Dendritic cell treated with granulocyte-macrophage colony-stimulating factor and Interleukin-4, amounts not matched to agents 40 ng/mL and 50 ng/mL, for 4 days (primary cell): ENCODE measurements around the gene DTX4.

Experiments
- H3K27ac Mint-ChIP-seq: one replicate; pipeline ENCODE4 v1.8.0; 2022; ENCODE audit warnings: mild to moderate bottlenecking, mixed read lengths
- H3K27me3 Mint-ChIP-seq: one replicate; pipeline ENCODE4 v1.8.0; 2022; ENCODE audit warnings: mild to moderate bottlenecking, mixed read lengths
- H3K36me3 Mint-ChIP-seq: one replicate; pipeline ENCODE4 v1.8.0; 2022; ENCODE audit warnings: low read depth, mixed read lengths
- H3K4me1 Mint-ChIP-seq: one replicate; pipeline ENCODE4 v1.8.0; 2022; ENCODE audit warnings: low read depth, mixed read lengths
- H3K4me3 Mint-ChIP-seq: one replicate; pipeline ENCODE4 v1.8.0; 2022; ENCODE audit warnings: mild to moderate bottlenecking, moderate library complexity, mixed read lengths
- H3K9me3 Mint-ChIP-seq: one replicate; pipeline ENCODE4 v1.8.0; 2022; ENCODE audit warnings: mixed read lengths
- intact Hi-C: fragments of 100-400 bp; cut with micrococcal nuclease; formaldehyde crosslinking; loops from one replicate; pipeline ENCODE4 v1.15.0; 2022

The DTX4 gene

GRCh38 chr11:59192446-59193020 lies 20.6 kb downstream of the DTX4 start:
- Mint-ChIP-seq H3K4me1 (peaks cover 29% of the 10 kb centered on the region), H3K27ac (no peak overlapping the region), H3K27me3 (peaks cover 10% of the 10 kb centered on the region), H3K36me3 (peaks cover 21% of the 10 kb centered on the region), H3K9me3 (no peaks in the 10 kb centered on the region), H3K4me3 (no peak overlapping the region)
- intact Hi-C loops, result no loop called here

GRCh38 chr11:59193587-59194130 lies 21.7 kb downstream of the DTX4 start:
- no peak overlapping the region for H3K4me3 Mint-ChIP-seq
- H3K36me3 Mint-ChIP-seq, result peaks cover 24% of the 10 kb centered on the region
- H3K27ac Mint-ChIP-seq, result no peak overlapping the region
- peaks cover 20% of the 10 kb centered on the region for H3K27me3 Mint-ChIP-seq
- H3K9me3 Mint-ChIP-seq, result no peaks in the 10 kb centered on the region
- intact Hi-C loops, result no loop called here
- peaks cover 24% of the 10 kb centered on the region for H3K4me1 Mint-ChIP-seq

GRCh38 chr11:59195586-59195985 lies 23.7 kb downstream of the DTX4 start:
- no peak overlapping the region for H3K27ac Mint-ChIP-seq
- peaks cover 22% of the 10 kb centered on the region for H3K27me3 Mint-ChIP-seq
- no peaks in the 10 kb centered on the region for H3K9me3 Mint-ChIP-seq
- intact Hi-C loops, result no loop called here
- H3K4me3 Mint-ChIP-seq, result no peak overlapping the region
- peaks cover 19% of the 10 kb centered on the region for H3K36me3 Mint-ChIP-seq
- peaks cover 22% of the 10 kb centered on the region for H3K4me1 Mint-ChIP-seq

- no peaks in the 10 kb centered on the region for H3K9me3 Mint-ChIP-seq
- H3K4me3 Mint-ChIP-seq, result no peak overlapping the region
- H3K27me3 Mint-ChIP-seq, result peaks cover 20% of the 10 kb centered on the region
- H3K4me1 Mint-ChIP-seq, result peaks cover 33% of the 10 kb centered on the region
- intact Hi-C loops, result no loop called here
- H3K36me3 Mint-ChIP-seq, result peaks cover 28% of the 10 kb centered on the region
- H3K27ac Mint-ChIP-seq, result no peak overlapping the region
Observed at GRCh38 chr11:59196777-59197176, 24.8 kb downstream of the DTX4 start.

- intact Hi-C loops, result no loop called here
- H3K36me3 Mint-ChIP-seq, result peaks cover 37% of the 10 kb centered on the region
- no peak overlapping the region for H3K27ac Mint-ChIP-seq
- H3K4me3 Mint-ChIP-seq, result no peak overlapping the region
- peaks cover 20% of the 10 kb centered on the region for H3K27me3 Mint-ChIP-seq
- peaks cover 41% of the 10 kb centered on the region for H3K4me1 Mint-ChIP-seq
- H3K9me3 Mint-ChIP-seq, result no peaks in the 10 kb centered on the region
Observed at GRCh38 chr11:59197991-59198390, 26.1 kb downstream of the DTX4 start.

GRCh38 chr11:59198726-59199125 lies 26.8 kb downstream of the DTX4 start:
- H3K4me1 Mint-ChIP-seq, result peaks cover 41% of the 10 kb centered on the region
- no peaks in the 10 kb centered on the region for H3K9me3 Mint-ChIP-seq
- intact Hi-C loops, result no loop called here
- H3K27me3 Mint-ChIP-seq, result peaks cover 20% of the 10 kb centered on the region
- no peak overlapping the region for H3K27ac Mint-ChIP-seq
- peaks cover 39% of the 10 kb centered on the region for H3K36me3 Mint-ChIP-seq
- H3K4me3 Mint-ChIP-seq, result no peak overlapping the region

GRCh38 chr11:59199546-59200422 lies 27.9 kb downstream of the DTX4 start:
- peaks cover 20% of the 10 kb centered on the region for H3K27me3 Mint-ChIP-seq
- no peaks in the 10 kb centered on the region for H3K9me3 Mint-ChIP-seq
- intact Hi-C loops, result no loop called here
- H3K4me3 Mint-ChIP-seq, result no peak overlapping the region
- no peak overlapping the region for H3K27ac Mint-ChIP-seq
- H3K36me3 Mint-ChIP-seq, result peaks cover 50% of the 10 kb centered on the region
- peaks cover 47% of the 10 kb centered on the region for H3K4me1 Mint-ChIP-seq

- no peak overlapping the region for H3K27ac Mint-ChIP-seq
- H3K9me3 Mint-ChIP-seq, result no peaks in the 10 kb centered on the region
- intact Hi-C loops, result no loop called here
- no peak overlapping the region for H3K4me3 Mint-ChIP-seq
- H3K36me3 Mint-ChIP-seq, result peaks cover 53% of the 10 kb centered on the region
- peaks cover 53% of the 10 kb centered on the region for H3K4me1 Mint-ChIP-seq
- peaks cover 17% of the 10 kb centered on the region for H3K27me3 Mint-ChIP-seq
Observed at GRCh38 chr11:59200423-59200746, 28.5 kb downstream of the DTX4 start.

GRCh38 chr11:59201353-59201752 lies 29.4 kb downstream of the DTX4 start:
- Mint-ChIP-seq H3K9me3 (no peaks in the 10 kb centered on the region), H3K4me1 (peaks cover 62% of the 10 kb centered on the region), H3K27ac (no peak overlapping the region), H3K4me3 (no peak overlapping the region), H3K27me3 (peaks cover 16% of the 10 kb centered on the region), H3K36me3 (peaks cover 58% of the 10 kb centered on the region)
- intact Hi-C loops, result no loop called here

- Mint-ChIP-seq H3K4me3 (no peak overlapping the region), H3K9me3 (no peaks in the 10 kb centered on the region), H3K27me3 (no peaks in the 10 kb centered on the region), H3K36me3 (peaks cover 78% of the 10 kb centered on the region), H3K4me1 (peaks cover 77% of the 10 kb centered on the region), H3K27ac (no peak overlapping the region)
- intact Hi-C loops, result no loop called here
Observed at GRCh38 chr11:59204746-59205145, 32.8 kb downstream of the DTX4 start.

- no peak overlapping the region for H3K27ac Mint-ChIP-seq
Observed at GRCh38 chr11:59205648-59206047, 33.7 kb downstream of the DTX4 start.

GRCh38 chr11:59206635-59207034 lies 34.7 kb downstream of the DTX4 start:
- Mint-ChIP-seq H3K27me3 (no peaks in the 10 kb centered on the region), H3K36me3 (peaks cover 90% of the 10 kb centered on the region), H3K27ac (peak overlapping the region; percentile 95), H3K4me1 (peaks cover 72% of the 10 kb centered on the region), H3K9me3 (no peaks in the 10 kb centered on the region), H3K4me3 (peak overlapping the region; percentile 42)
- intact Hi-C loops, result loop anchor here (2.0 kb wide), 2 partner anchors 34 to 78 kb away; partner anchors contain the start of gene DTX4

More at GRCh38 chr11:59205648-59206047, 33.7 kb downstream of the DTX4 start:
- Mint-ChIP-seq H3K4me1 (peaks cover 74% of the 10 kb centered on the region), H3K9me3 (no peaks in the 10 kb centered on the region), H3K4me3 (no peak overlapping the region), H3K36me3 (peaks cover 87% of the 10 kb centered on the region), H3K27me3 (no peaks in the 10 kb centered on the region)
- intact Hi-C loops, result loop anchor here (2.0 kb wide), 2 partner anchors 33 to 79 kb away; partner anchors contain the start of gene DTX4

- Mint-ChIP-seq H3K9me3 (no peaks in the 10 kb centered on the region), H3K4me1 (peaks cover 76% of the 10 kb centered on the region), H3K4me3 (peak overlapping the region; percentile 97), H3K27me3 (no peaks in the 10 kb centered on the region), H3K27ac (peak overlapping the region; percentile 95), H3K36me3 (peaks cover 90% of the 10 kb centered on the region)
- intact Hi-C loops, result loop anchor here (2.0 kb wide), 3 partner anchors 15 to 77 kb away; partner anchors contain the start of gene DTX4
Observed at GRCh38 chr11:59207988-59208451, 36.1 kb downstream of the DTX4 start.

- Mint-ChIP-seq H3K27me3 (no peaks in the 10 kb centered on the region), H3K36me3 (peaks cover 86% of the 10 kb centered on the region), H3K27ac (peak overlapping the region; percentile 95), H3K4me3 (peak overlapping the region; percentile 97), H3K4me1 (peaks cover 81% of the 10 kb centered on the region), H3K9me3 (no peaks in the 10 kb centered on the region)
- intact Hi-C loops, result loop anchor here (2.0 kb wide), 1 partner anchor 14 kb away; no protein-coding TSS in a partner anchor
Observed at GRCh38 chr11:59208956-59209355, 37.0 kb downstream of the DTX4 start.
